Large intestine (tissue), 3 donors: ENCODE measurements around the gene VLDLR. TPM values are rescaled to one million over a fixed set of nuclear protein-coding genes. Genes with fewer than 3 reads are reported as not detected.
"Not testable (repeated sequence)": the region's sequence is repeated elsewhere in the genome, so short reads cannot be mapped to it uniquely, and the experiment has no call there.

Experiments
- DNase-seq, 2 donors: peaks; one replicate each; pipeline versions ENCODE4 v3.0.0 to v3.0.0-alpha.2; 2013
- H3K27ac ChIP-seq: one replicate; pipeline ENCODE4 v1.5.1; 2013; ENCODE audit warnings: low read length
- H3K27me3 ChIP-seq: 2 replicates; pipeline ENCODE4 v1.6.1; 2013; ENCODE audit warnings: low read length; ENCODE audit not compliant: control insufficient read depth, insufficient read depth
- H3K36me3 ChIP-seq: 2 replicates; pipeline ENCODE4 v1.6.1; 2013; ENCODE audit warnings: low read length; ENCODE audit not compliant: control insufficient read depth, insufficient read depth
- H3K4me1 ChIP-seq: one replicate; pipeline ENCODE4 v1.6.1; 2013; ENCODE audit warnings: low read length; ENCODE audit not compliant: control insufficient read depth, insufficient read depth
- H3K4me3 ChIP-seq: one replicate; pipeline ENCODE4 v1.5.1; 2013; ENCODE audit warnings: low read length
- H3K9me3 ChIP-seq: one replicate; pipeline ENCODE4 v1.6.1; 2013; ENCODE audit warnings: mild to moderate bottlenecking, low read depth, low read length, moderate library complexity; ENCODE audit not compliant: control insufficient read depth
- WGBS: methylation state at CpG from one replicate; pipeline ENCODE4 v1.1.5; 2013; ENCODE audit warnings: low lambda C conversion rate; ENCODE audit not compliant: insufficient coverage; 5-methylcytosine and 5-hydroxymethylcytosine counted together
- polyA plus RNA-seq: library from polyadenylated mRNA; unstranded; fragments of 120-200 nt; gene quantifications from one replicate; pipeline ENCODE4 v1.2.1, GENCODE V29; 2013

Gene VLDLR
- polyA plus RNA-seq, 1 donor: 9.1 TPM

DNA sequence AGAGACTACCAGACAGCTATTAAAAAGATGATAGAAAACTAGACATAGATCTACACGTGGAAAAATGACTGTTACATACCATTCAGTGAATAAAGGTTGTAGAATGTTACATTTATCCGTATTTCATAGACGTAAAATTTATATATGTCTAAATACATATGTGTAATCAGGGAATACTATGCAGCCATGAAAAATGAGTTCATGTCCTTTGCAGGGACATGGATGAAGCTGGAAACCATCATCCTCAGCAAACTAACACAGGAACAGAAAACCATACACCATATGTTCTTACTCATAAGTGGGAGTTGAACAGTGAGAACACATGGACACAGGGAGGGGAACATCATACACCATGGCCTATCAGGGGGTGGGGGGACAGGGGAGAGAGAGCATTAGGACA, 85.7 kb downstream of the VLDLR start:
- not testable (repeated sequence) for H3K4me1 ChIP-seq, H3K4me3 ChIP-seq, H3K27ac ChIP-seq, DNase-seq, H3K36me3 ChIP-seq, H3K9me3 ChIP-seq, H3K27me3 ChIP-seq
- 94% methylated on average over 3 of the region's 3 CpGs for WGBS

Other genes with a start within 250 kb of the VLDLR start
- gene KCNV2, start 95.7 kb downstream of the VLDLR start, polyA plus RNA-seq: 0.09 TPM
- 26.9 TPM for gene PUM3, start 222.3 kb downstream of the VLDLR start, polyA plus RNA-seq